ENCODE results near the gene PLPP3.

DNA sequence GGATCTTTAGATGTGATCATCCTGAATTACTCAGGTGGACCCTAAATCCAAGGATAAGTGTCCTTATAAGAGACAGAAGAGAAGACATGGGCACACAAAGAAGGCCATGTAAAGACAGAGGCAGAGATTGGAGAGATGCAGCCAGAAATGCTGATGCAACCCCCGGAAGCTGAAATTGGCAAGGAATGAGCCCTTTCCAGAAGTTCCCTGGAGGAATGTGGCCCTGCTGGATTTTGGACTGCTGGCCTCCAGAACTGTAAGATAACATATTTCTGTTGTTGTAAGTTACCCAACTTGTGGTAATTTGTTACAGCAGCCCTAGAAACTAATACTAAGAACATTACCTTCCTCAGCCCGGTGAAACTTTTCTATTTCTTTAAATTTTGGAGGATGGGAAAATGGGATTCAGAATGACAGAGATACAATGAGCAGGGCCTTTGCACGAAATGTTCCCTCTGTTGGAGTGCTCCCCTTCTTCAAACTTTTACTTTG, 11.2 kb upstream of the PLPP3 start:
- TF ChIP-seq EZH2 (IDR thresholded peaks at IDR 0.05; ENCODE audit: borderline replicate concordance, low read length) = no peak
- TF ChIP-seq, protein P1, sequence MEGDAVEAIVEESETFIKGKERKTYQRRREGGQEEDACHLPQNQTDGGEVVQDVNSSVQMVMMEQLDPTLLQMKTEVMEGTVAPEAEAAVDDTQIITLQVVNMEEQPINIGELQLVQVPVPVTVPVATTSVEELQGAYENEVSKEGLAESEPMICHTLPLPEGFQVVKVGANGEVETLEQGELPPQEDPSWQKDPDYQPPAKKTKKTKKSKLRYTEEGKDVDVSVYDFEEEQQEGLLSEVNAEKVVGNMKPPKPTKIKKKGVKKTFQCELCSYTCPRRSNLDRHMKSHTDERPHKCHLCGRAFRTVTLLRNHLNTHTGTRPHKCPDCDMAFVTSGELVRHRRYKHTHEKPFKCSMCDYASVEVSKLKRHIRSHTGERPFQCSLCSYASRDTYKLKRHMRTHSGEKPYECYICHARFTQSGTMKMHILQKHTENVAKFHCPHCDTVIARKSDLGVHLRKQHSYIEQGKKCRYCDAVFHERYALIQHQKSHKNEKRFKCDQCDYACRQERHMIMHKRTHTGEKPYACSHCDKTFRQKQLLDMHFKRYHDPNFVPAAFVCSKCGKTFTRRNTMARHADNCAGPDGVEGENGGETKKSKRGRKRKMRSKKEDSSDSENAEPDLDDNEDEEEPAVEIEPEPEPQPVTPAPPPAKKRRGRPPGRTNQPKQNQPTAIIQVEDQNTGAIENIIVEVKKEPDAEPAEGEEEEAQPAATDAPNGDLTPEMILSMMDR (IDR thresholded peaks at IDR 0.05; ENCODE audit: low read length) = no peak
